Choroid plexus epithelial cell (primary cell): ENCODE data around the gene BANP.
"Not testable (repeated sequence)": the region's sequence is repeated elsewhere in the genome, so short reads cannot be mapped to it uniquely, and the experiment has no call there.

Source experiments
- DNase-seq: peaks from one replicate; pipeline ENCODE4 v3.0.0-alpha.2; 2010; ENCODE audit warnings: low read depth
- H3K4me3 ChIP-seq: 2 replicates; pipeline ENCODE4 v1.5.1; 2011; ENCODE audit warnings: low read depth, mild to moderate bottlenecking, control low read depth, low read length, moderate library complexity
- CTCF ChIP-seq: conservative IDR thresholded peaks from 2 replicates; pipeline ENCODE4 v1.5.1; 2011; ENCODE audit warnings: low read depth, mild to moderate bottlenecking, control low read depth, inconsistent platforms, low read length, moderate library complexity

BANP gene

GRCh38 chr16:88017587-88018101 lies 66.4 kb downstream of the BANP start:
- TF ChIP-seq CTCF, result no peak
- no peak for DNase-seq
- no peak overlapping the region for H3K4me3 ChIP-seq

- not testable (repeated sequence) for DNase-seq, H3K4me3 ChIP-seq
Observed at GRCh38 chr16:88018382-88018781, 67.1 kb downstream of the BANP start.

GRCh38 chr16:88019041-88019820 lies 68.0 kb downstream of the BANP start:
- not testable (repeated sequence) for DNase-seq, H3K4me3 ChIP-seq

- H3K4me3 ChIP-seq, result no peak overlapping the region
- DNase-seq, result no peak
- no peak for TF ChIP-seq CTCF
Observed at GRCh38 chr16:88019821-88020515, 68.7 kb downstream of the BANP start.

GRCh38 chr16:88020516-88020885 lies 69.3 kb downstream of the BANP start:
- H3K4me3 ChIP-seq, result no peak overlapping the region
- DNase-seq, result no peak
- TF ChIP-seq CTCF, result no peak

GRCh38 chr16:88021041-88021970 lies 70.1 kb downstream of the BANP start:
- H3K4me3 ChIP-seq, DNase-seq: not testable (repeated sequence)

- TF ChIP-seq CTCF, result no peak
- no peak for DNase-seq
- H3K4me3 ChIP-seq, result no peak overlapping the region
Observed at GRCh38 chr16:88022076-88023042, 71.1 kb downstream of the BANP start.
